Neural cell (in vitro differentiated cells): ENCODE results near the gene KATNBL1. TPM values are rescaled to one million over a fixed set of nuclear protein-coding genes. Genes with fewer than 3 reads are reported as not detected.

Experiments
- H2AFZ ChIP-seq: fragments of 200-600, 300-800 bp; sonication (generic), shearing (Covaris generic); 2 replicates; pipeline ENCODE4 v1.6.0; 2014; ENCODE audit warnings: low read depth, mild to moderate bottlenecking, antibody characterized with exemption, low read length, moderate library complexity
- H3F3A ChIP-seq: fragments of 200-600 bp; shearing (Covaris generic); 2 replicates; pipeline ENCODE4 v1.6.1; 2016; ENCODE audit warnings: mild to moderate bottlenecking, moderate library complexity, mixed read lengths, antibody characterized with exemption, low read length; ENCODE audit not compliant: insufficient read depth, poor library complexity, severe bottlenecking
- H3K27ac ChIP-seq: fragments of 200-600, 300-800 bp; sonication (generic), shearing (Covaris generic); 2 replicates; pipeline ENCODE4 v1.5.1; 2014; ENCODE audit warnings: mild to moderate bottlenecking, low read length, moderate library complexity
- H3K27me3 ChIP-seq: fragments of 300-800, 200-600 bp; sonication (generic), shearing (Covaris generic); 2 replicates; pipeline ENCODE4 v1.6.0; 2014; ENCODE audit warnings: mild to moderate bottlenecking, low read depth, low read length, moderate library complexity; ENCODE audit not compliant: insufficient read depth
- H3K36me3 ChIP-seq: fragments of 300-800, 200-600 bp; sonication (generic), shearing (Covaris generic); 2 replicates; pipeline ENCODE4 v1.5.1; 2014; ENCODE audit warnings: mild to moderate bottlenecking, antibody characterized with exemption, low read length, moderate library complexity; ENCODE audit not compliant: insufficient read depth
- H3K4me2 ChIP-seq: fragments of 300-800, 200-600 bp; sonication (generic), shearing (Covaris generic); 2 replicates; pipeline ENCODE4 v1.6.0; 2014; ENCODE audit warnings: mild to moderate bottlenecking, low read length
- H3K4me3 ChIP-seq: fragments of 300-800, 200-600 bp; sonication (generic), shearing (Covaris generic); 2 replicates; pipeline ENCODE4 v1.5.1; 2014; ENCODE audit warnings: mild to moderate bottlenecking, low read length, moderate library complexity
- H3K79me2 ChIP-seq: fragments of 200-600 bp; shearing (Covaris generic); replicated peaks from 2 replicates; pipeline ENCODE4 v1.6.0; 2014; ENCODE audit warnings: mild to moderate bottlenecking, low read length, moderate library complexity; ENCODE audit not compliant: insufficient read depth
- H3K9ac ChIP-seq: fragments of 300-800, 200-600 bp; sonication (generic), shearing (Covaris generic); 2 replicates; pipeline ENCODE4 v1.6.1; 2016; ENCODE audit warnings: mild to moderate bottlenecking, low read length, mixed read lengths
- H3K9me2 ChIP-seq: fragments of 200-600 bp; shearing (Covaris generic); 2 replicates; pipeline ENCODE4 v1.6.1; 2016; ENCODE audit warnings: mild to moderate bottlenecking, low read length, mixed read lengths; ENCODE audit not compliant: insufficient read depth
- H3K9me3 ChIP-seq: fragments of 200-600, 300-800 bp; sonication (generic), shearing (Covaris generic); 2 replicates; pipeline ENCODE4 v1.6.1; 2016; ENCODE audit warnings: mild to moderate bottlenecking, mixed run types, low read length, moderate library complexity, mixed read lengths
- H4K20me1 ChIP-seq: fragments of 200-600 bp; shearing (Covaris generic); 2 replicates; pipeline ENCODE4 v1.6.1; 2016; ENCODE audit warnings: mild to moderate bottlenecking, mixed run types; ENCODE audit not compliant: insufficient read depth
- EP300 ChIP-seq: fragments of 450-650 bp; conservative IDR thresholded peaks from 2 replicates; pipeline ENCODE4 v1.6.1; 2014; ENCODE audit warnings: antibody characterized with exemption, mild to moderate bottlenecking, moderate library complexity; ENCODE audit not compliant: poor library complexity, severe bottlenecking
- EZH2 ChIP-seq: fragments of 200-600, 300-800 bp; shearing (Covaris generic), sonication (generic); IDR thresholded peaks from 2 replicates; pipeline ENCODE4 v1.6.1; 2014; ENCODE audit warnings: antibody characterized with exemption, low read length, borderline replicate concordance, mild to moderate bottlenecking; ENCODE audit not compliant: insufficient read depth, poor library complexity, severe bottlenecking
- MXI1 ChIP-seq: fragments of 450-650 bp; conservative IDR thresholded peaks from 2 replicates; pipeline ENCODE4 v1.6.1; 2014; ENCODE audit warnings: antibody characterized with exemption, mild to moderate bottlenecking; ENCODE audit not compliant: poor library complexity, severe bottlenecking
- POLR2AphosphoS5 ChIP-seq: IDR thresholded peaks from 2 replicates; pipeline ENCODE4 v1.6.1; 2012
- RAD21 ChIP-seq: fragments of 450-650 bp; conservative IDR thresholded peaks from 2 replicates; pipeline ENCODE4 v1.6.1; 2014; ENCODE audit warnings: antibody characterized with exemption, mild to moderate bottlenecking, moderate library complexity
- SMC3 ChIP-seq: fragments of 450-650 bp; conservative IDR thresholded peaks from 2 replicates; pipeline ENCODE4 v1.6.1; 2014; ENCODE audit warnings: antibody characterized with exemption, mild to moderate bottlenecking, moderate library complexity; ENCODE audit not compliant: poor library complexity
- TAF1 ChIP-seq: IDR thresholded peaks from 2 replicates; pipeline ENCODE4 v1.6.1; 2012; ENCODE audit warnings: low read depth
- polyA plus RNA-seq: library from polyadenylated mRNA; depleted of rRNA; stranded (reverse); fragments of >200 nt; gene quantifications from 2 replicates; pipeline ENCODE4 v1.2.3, GENCODE V29; 2014
- TF ChIP-seq, protein P1 (sequence below): IDR thresholded peaks from 2 replicates; pipeline ENCODE4 v1.6.1; 2012; ENCODE audit warnings: borderline replicate concordance
- TF ChIP-seq, protein P2 (sequence below): fragments of 450-650 bp; IDR thresholded peaks from 2 replicates; pipeline ENCODE4 v1.5.1; 2014; ENCODE audit warnings: antibody characterized with exemption, mild to moderate bottlenecking, moderate library complexity; ENCODE audit not compliant: poor library complexity, severe bottlenecking

KATNBL1 gene
- polyA plus RNA-seq, 1 donor from 2014 or later, result 158 TPM

DNA sequence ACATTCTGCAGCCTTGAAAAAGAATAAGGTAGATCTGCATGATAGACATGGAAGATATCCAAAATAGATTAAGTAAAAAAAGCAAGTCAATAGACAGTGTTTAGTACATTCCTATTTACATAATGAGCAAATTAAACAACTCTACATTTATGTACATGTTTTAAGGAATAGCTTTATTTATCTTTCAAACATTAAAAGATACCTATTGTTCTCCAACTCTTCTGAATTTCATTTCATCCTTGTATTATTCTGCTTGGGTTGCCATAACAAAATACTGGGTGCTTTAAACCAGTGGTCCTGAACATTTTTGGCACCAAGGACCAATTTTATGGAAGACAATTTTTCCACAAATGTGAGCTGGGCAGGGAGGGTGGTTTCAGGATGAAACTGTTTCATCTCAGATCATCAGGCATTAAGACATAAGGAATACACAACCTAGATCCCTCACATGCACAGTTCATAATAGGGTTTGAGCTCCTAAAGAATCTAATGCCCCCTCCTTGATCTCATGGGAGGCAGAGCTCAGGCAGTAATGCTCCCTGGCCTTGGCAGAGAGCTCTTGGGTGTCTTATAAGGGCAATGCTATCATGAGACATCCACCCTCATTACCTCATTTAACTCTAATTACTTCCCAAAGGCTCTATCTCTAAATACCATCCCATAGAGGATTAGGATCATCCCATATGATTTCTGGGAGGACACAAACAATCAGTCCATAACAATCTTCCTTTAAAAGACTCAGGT, 6.8 kb upstream of the KATNBL1 start:
- Histone ChIP-seq H3K4me2 (no peak overlapping the region), H3K27ac (no peak overlapping the region), H3K9me3 (no peaks in the 10 kb centered on the region), H3K4me3 (no peak overlapping the region), H3F3A (no peaks in the 10 kb centered on the region), H3K27me3 (no peaks in the 10 kb centered on the region), H3K36me3 (no peaks in the 10 kb centered on the region), H4K20me1 (no peaks in the 10 kb centered on the region), H3K9ac (no peak overlapping the region), H2AFZ (no peak overlapping the region), H3K79me2 (no peaks in the 10 kb centered on the region), H3K9me2 (no peaks in the 10 kb centered on the region)
- TF ChIP-seq RAD21, result no peak
- TF ChIP-seq, protein P1, sequence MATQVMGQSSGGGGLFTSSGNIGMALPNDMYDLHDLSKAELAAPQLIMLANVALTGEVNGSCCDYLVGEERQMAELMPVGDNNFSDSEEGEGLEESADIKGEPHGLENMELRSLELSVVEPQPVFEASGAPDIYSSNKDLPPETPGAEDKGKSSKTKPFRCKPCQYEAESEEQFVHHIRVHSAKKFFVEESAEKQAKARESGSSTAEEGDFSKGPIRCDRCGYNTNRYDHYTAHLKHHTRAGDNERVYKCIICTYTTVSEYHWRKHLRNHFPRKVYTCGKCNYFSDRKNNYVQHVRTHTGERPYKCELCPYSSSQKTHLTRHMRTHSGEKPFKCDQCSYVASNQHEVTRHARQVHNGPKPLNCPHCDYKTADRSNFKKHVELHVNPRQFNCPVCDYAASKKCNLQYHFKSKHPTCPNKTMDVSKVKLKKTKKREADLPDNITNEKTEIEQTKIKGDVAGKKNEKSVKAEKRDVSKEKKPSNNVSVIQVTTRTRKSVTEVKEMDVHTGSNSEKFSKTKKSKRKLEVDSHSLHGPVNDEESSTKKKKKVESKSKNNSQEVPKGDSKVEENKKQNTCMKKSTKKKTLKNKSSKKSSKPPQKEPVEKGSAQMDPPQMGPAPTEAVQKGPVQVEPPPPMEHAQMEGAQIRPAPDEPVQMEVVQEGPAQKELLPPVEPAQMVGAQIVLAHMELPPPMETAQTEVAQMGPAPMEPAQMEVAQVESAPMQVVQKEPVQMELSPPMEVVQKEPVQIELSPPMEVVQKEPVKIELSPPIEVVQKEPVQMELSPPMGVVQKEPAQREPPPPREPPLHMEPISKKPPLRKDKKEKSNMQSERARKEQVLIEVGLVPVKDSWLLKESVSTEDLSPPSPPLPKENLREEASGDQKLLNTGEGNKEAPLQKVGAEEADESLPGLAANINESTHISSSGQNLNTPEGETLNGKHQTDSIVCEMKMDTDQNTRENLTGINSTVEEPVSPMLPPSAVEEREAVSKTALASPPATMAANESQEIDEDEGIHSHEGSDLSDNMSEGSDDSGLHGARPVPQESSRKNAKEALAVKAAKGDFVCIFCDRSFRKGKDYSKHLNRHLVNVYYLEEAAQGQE, result no peak
- no peak for TF ChIP-seq MXI1
- TF ChIP-seq POLR2AphosphoS5, result no peak
- TF ChIP-seq, protein P2, sequence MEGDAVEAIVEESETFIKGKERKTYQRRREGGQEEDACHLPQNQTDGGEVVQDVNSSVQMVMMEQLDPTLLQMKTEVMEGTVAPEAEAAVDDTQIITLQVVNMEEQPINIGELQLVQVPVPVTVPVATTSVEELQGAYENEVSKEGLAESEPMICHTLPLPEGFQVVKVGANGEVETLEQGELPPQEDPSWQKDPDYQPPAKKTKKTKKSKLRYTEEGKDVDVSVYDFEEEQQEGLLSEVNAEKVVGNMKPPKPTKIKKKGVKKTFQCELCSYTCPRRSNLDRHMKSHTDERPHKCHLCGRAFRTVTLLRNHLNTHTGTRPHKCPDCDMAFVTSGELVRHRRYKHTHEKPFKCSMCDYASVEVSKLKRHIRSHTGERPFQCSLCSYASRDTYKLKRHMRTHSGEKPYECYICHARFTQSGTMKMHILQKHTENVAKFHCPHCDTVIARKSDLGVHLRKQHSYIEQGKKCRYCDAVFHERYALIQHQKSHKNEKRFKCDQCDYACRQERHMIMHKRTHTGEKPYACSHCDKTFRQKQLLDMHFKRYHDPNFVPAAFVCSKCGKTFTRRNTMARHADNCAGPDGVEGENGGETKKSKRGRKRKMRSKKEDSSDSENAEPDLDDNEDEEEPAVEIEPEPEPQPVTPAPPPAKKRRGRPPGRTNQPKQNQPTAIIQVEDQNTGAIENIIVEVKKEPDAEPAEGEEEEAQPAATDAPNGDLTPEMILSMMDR, result no peak
- TF ChIP-seq EP300, result no peak
- no peak for TF ChIP-seq SMC3
- no peak for TF ChIP-seq TAF1
- TF ChIP-seq EZH2, result no peak

DNA sequence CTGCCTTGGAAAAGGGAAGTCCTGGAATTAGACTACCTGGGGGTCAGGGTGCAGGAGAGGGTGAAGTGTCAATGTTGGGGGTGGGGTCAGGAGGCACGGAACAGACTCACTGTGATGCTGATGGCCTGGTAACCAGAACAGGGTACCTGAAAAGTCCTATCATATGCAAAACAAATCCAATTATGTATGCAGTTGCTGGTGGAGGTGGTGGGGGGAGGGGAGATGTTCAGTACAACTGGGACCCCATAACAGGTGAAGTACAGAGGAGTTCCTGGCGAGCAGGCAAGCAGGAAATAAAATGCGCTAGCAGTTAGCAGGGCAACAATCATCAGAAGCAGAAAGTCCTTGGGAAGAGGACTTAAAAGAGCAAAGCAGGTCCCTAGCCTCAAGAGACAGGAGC, 4.2 kb upstream of the KATNBL1 start:
- no peaks in the 10 kb centered on the region for H3K27me3 ChIP-seq
- H3K36me3 ChIP-seq, result no peaks in the 10 kb centered on the region
- H3K4me2 ChIP-seq, result no peak overlapping the region
- no peak overlapping the region for H3K4me3 ChIP-seq
- no peaks in the 10 kb centered on the region for H3K9me3 ChIP-seq
- peaks cover 4% of the 10 kb centered on the region for H3K79me2 ChIP-seq
- H2AFZ ChIP-seq, result no peak overlapping the region
- TF ChIP-seq SMC3, result no peak
- no peak for TF ChIP-seq EZH2
- TF ChIP-seq POLR2AphosphoS5, result no peak
- no peak for TF ChIP-seq MXI1
- no peak for TF ChIP-seq EP300
- TF ChIP-seq, protein P2, result no peak
- no peak for TF ChIP-seq TAF1
- no peak for TF ChIP-seq RAD21
- no peak overlapping the region for H3K27ac ChIP-seq
- H3K9me2 ChIP-seq, result no peaks in the 10 kb centered on the region
- H4K20me1 ChIP-seq, result no peaks in the 10 kb centered on the region
- H3F3A ChIP-seq, result no peaks in the 10 kb centered on the region
- H3K9ac ChIP-seq, result no peak overlapping the region
